Middle frontal gyrus (tissue), 1 donor: ENCODE results near the gene SUMF1.

Experiments used
- DNase-seq: peaks from one replicate; pipeline ENCODE4 v3.0.0-alpha.2; 2015; ENCODE audit warnings: low spot score; ENCODE audit errors: extremely low spot score

Gene SUMF1

DNA sequence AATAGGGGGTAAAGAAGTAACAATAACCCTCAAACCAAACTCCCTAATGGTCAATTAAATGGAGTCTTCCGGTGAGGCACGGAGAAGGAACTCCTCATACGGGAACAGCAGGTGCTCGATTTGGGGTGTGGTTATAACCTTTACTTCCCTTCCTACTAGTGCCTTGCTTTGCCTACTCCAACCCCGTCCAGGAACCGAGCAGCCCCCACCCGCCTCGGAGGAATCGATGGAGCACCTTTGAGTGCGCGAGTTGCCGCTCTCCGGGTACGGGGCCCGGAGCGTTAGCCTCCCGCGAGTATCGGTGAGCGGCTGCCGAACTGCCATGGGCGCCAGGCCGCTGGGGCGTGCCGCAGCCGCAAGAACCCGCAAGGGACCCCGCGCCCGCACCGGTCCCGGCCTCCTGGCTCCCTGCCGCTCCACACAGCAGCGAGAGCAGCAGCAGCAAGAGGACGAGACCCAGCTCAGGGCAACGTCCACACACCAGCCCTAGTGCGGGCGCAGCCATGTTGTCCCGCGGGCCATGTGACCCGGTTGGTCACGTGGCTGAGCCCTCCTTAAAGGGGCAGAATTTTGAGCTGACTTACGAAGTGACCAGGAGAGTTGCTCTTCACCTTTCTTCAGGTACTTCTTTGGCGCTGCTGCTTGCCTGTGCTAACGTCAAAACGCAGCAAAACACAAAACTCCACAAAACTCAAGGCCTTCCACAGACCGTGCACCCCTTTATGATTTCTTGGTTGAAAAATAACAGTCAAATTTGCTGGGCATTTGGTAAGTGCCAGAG lies at the start of gene SUMF1:
SUMF1 (minus strand) TSS at position 529 of the 781 bp plus-strand sequence; CDS start at position 505, 24 bp downstream.
- peak; percentile 73 for DNase-seq

GRCh38 chr3:4515916-4516579 lies 49.0 kb upstream of the SUMF1 start:
- DNase-seq, result no peak

- no peak for DNase-seq
These were observed 47.8 kb upstream of the SUMF1 start for GRCh38 chr3:4514916-4515315.

DNA sequence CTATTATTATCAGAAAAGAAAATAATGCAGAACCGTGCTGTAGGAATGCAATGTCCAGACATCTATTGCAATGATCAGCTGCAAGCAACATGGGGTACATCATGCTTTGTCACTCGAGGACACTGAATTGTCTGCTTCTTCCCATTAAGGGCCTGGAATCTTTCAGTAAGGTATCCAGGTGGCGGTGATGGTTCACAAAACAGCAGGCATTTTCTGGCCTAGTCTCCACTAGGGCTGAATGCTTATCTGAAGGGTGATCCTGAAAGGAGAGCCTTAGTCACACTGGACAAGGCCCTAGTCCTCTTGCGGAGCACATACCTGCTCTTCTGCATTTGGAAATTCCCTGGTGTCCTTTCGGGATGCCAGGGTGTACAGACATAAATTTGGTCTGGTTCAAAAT lies 47.3 kb upstream of the SUMF1 start:
- DNase-seq, result no peak

DNA sequence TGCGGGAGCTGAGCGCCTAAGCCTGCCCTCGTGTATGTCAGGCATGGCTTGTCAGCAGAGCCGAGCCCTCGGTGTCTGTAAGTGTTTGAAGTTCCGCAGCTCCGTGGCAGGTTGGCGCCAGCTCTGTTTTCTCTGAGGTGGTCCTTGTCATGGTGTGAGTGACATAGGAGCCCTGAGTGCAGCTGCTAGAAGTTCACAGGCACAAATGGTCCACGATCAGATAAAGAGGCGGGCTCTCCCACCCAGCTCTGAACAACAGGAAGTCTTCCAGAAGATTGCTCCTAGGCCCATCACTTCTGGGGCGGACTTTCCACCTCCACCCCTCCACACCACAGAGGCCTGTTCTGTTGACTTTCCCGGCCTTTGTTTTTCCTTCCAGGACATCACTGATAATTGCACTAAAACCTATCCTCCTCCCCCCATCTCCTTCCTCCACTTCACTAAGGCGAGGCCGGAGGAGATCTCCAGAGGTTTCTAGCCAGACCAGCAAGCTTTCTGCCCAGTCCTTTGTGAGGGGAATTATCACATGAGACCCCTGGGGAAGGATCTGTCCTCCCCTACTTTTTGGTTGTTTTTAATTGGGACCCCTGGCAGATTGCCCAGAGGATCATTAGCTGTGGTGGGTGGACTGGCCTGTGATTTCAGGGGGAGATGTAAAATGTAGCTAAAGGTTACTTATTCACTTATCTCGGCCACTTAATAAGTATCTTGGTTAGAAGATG lies 46.0 kb upstream of the SUMF1 start:
- no peak for DNase-seq

- no peak for DNase-seq
These were observed 44.6 kb upstream of the SUMF1 start for GRCh38 chr3:4511491-4512262.

DNA sequence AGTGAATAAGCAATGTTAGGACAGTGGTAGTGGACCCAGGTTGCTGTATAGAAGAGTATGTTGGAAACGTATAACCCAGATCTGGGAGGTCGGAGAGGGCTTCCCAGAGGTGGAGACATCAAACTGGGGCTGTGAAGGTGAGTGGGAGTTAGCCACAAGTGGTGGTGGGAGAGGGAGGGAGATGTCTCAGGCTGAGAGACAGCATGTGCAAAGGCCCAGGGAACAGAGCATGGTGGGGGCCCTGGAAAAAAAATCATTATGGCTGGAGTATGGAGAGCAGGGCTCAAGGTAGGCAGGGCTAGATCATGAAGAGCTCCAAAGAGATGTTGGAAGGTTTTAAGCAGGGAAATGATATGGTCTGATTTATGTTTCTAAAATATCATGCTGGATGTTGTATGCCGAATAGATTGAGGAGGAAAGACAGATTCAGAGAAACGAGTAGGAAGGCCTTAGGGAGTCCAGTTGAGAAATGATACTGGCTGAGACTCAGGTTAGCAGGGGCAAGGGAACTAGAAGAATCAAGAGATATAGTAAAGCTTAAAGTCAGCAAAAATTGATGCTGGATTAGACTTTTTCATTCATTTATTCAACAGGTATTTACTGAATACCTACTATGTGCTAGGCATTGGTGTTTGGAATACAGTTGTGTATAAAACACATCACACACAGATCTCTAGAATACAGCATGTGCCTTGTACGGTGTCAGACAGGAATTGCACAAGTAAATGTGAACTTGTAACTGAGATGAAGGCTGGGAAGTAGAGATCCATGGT lies 43.1 kb upstream of the SUMF1 start:
- no peak for DNase-seq

DNA sequence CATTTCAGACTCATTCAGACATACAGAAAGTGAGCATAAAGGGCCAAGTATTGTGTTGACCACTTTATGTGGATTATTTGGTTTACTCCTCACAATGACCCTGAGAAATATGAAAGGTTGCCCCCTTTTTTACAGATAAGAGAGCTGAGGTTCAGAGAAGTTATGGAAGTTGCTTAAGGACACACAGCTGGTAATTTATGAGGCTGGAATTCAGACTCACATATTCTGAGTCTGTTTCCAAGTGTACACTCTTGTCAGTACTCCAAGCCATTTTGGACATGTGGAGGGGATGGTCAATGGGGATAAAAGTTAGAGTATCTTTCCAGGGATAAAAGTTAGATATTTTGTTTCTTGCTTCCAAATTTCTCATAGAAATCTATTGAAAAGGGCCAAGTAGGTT lies 42.0 kb upstream of the SUMF1 start:
- no peak for DNase-seq

GRCh38 chr3:4508048-4508981 lies 41.2 kb upstream of the SUMF1 start:
- DNase-seq, result no peak

DNA sequence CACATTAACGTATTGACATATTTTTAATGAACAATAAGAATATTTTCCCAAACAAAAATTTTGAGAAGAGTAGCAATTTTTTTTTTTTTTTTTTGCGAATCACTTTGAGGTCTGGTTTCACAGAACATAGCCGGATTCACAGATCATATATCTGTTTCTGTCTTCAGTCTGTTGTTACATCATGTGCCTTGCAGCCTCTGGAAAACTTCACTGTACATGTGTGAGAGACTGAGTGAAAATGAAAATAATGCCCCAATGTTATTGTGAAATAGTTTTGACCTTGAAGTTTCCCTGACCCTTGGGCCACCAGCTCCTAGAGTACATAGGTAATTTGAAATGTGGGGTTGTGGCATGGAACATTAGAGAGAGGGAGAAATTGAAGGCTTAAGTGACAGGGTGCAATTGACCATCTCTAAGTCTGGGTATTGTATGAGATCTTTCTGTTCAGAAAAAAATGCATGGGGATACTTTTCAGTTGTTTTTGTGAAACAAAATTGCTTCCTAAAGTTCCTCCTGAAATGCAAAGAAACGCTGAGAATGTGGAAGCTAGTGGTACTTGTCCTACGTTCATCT lies 40.0 kb upstream of the SUMF1 start:
- no peak for DNase-seq

DNA sequence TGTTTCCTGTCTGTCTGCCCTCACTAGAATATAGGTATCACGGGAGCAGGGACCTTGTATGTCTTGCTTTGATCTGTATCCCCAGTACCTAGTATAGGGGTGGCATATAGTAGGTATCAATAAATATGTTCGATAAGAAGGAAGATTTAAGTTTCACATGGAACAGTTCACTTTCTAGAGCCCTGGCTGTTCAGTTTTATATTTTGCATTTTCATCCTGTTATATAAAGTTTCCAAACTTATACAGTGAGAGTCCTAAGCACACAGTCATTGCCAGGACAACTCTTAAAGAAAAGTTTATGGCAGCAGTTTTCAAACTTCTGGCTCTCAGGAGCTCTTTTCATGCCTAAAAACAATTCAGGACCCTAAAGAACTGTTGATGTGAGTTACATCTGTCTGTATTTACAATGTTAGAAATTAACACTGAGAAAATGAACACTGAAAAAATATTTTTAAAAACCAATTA lies 39.5 kb upstream of the SUMF1 start:
- DNase-seq, result no peak

GRCh38 chr3:4505688-4506558 lies 38.9 kb upstream of the SUMF1 start:
- no peak for DNase-seq

GRCh38 chr3:4504340-4505261 lies 37.5 kb upstream of the SUMF1 start:
- no peak for DNase-seq

GRCh38 chr3:4503050-4503449 lies 36.0 kb upstream of the SUMF1 start:
- DNase-seq, result no peak

GRCh38 chr3:4501927-4502326 lies 34.9 kb upstream of the SUMF1 start:
- no peak for DNase-seq

- DNase-seq, result no peak
These were observed 34.4 kb upstream of the SUMF1 start for GRCh38 chr3:4501437-4501836.

DNA sequence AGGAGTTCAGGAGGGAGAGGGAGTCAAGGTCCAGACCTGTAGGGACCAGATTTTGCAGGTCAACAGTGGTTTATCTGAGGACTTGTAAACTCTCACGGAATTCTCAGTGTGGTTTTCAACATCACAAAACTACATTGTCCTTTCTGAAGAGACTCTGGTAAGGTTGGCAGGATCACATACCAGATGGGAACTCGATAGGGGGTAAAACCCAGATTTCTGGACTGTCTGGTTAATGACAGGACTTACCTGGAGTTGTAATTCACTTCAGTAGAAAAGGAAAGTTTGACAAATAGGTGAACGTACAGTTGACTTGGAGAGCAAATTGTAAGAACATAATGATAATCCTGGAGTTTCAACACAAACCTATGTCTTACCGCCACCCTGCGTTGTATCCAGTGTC lies 31.4 kb upstream of the SUMF1 start:
- DNase-seq, result no peak
